GM23338 (cell line): Measurements from ENCODE around the gene EDIL3. TPM values are rescaled to one million over a fixed set of nuclear protein-coding genes. Genes with fewer than 3 reads are reported as not detected.

Experiments used
- ATAC-seq: fragments of 200-7000 bp; cut with Tn5 transposase; 3 replicates; pipeline ENCODE4 v1.9.1; 2020
- DNase-seq: peaks from one replicate; pipeline ENCODE4 v3.0.0-alpha.2; 2015; ENCODE audit warnings: low spot score
- H2AFZ ChIP-seq: fragments of 200-600 bp; sonication (generic); 2 replicates; pipeline ENCODE4 v1.8.0; 2016; ENCODE audit warnings: antibody characterized with exemption, mild to moderate bottlenecking, moderate library complexity
- H3F3A ChIP-seq: fragments of 200-600 bp; sonication (generic); replicated peaks from 2 replicates; pipeline ENCODE4 v1.8.0; 2017; ENCODE audit warnings: antibody characterized with exemption, mixed run types, low read depth
- H3K27ac ChIP-seq: fragments of 200-600 bp; sonication (generic); 2 replicates; pipeline ENCODE4 v1.6.1; 2016; ENCODE audit warnings: low read depth
- H3K27me3 ChIP-seq: fragments of 200-600 bp; sonication (generic); 2 replicates; pipeline ENCODE4 v1.8.0; 2016; ENCODE audit warnings: mild to moderate bottlenecking, mixed run types, moderate library complexity; ENCODE audit not compliant: insufficient read depth
- H3K36me3 ChIP-seq: fragments of 200-600 bp; sonication (generic); 2 replicates; pipeline ENCODE4 v1.8.0; 2016; ENCODE audit warnings: mild to moderate bottlenecking; ENCODE audit not compliant: insufficient read depth
- H3K4me1 ChIP-seq: fragments of 200-600 bp; sonication (generic); 2 replicates; pipeline ENCODE4 v1.8.0; 2016; ENCODE audit warnings: mild to moderate bottlenecking, moderate library complexity; ENCODE audit not compliant: insufficient read depth
- H3K4me2 ChIP-seq: fragments of 200-600 bp; sonication (generic); 2 replicates; pipeline ENCODE4 v1.7.1; 2017; ENCODE audit warnings: mixed run types
- H3K4me3 ChIP-seq: fragments of 200-600 bp; sonication (generic); 2 replicates; pipeline ENCODE4 v1.6.1; 2016; ENCODE audit warnings: mixed run types
- H3K79me2 ChIP-seq: fragments of 200-600 bp; sonication (generic); replicated peaks from 2 replicates; pipeline ENCODE4 v1.8.0; 2017; ENCODE audit warnings: mild to moderate bottlenecking; ENCODE audit not compliant: insufficient read depth
- H3K9me2 ChIP-seq: fragments of 200-600 bp; sonication (generic); 2 replicates; pipeline ENCODE4 v1.8.0; 2017; ENCODE audit not compliant: insufficient read depth
- H4K20me1 ChIP-seq: fragments of 200-600 bp; sonication (generic); replicated peaks from 2 replicates; pipeline ENCODE4 v1.8.0; 2017; ENCODE audit warnings: mild to moderate bottlenecking; ENCODE audit not compliant: insufficient read depth
- H3K27ac Mint-ChIP-seq: 2 replicates; pipeline ENCODE4 v1.8.0; 2020; ENCODE audit warnings: inconsistent platforms, mild to moderate bottlenecking, moderate library complexity, mixed read lengths
- H3K27me3 Mint-ChIP-seq: 3 replicates; pipeline ENCODE4 v1.8.0; 2022; ENCODE audit warnings: low read depth, mild to moderate bottlenecking, moderate library complexity, mixed read lengths, inconsistent platforms; ENCODE audit not compliant: insufficient read depth, poor library complexity
- H3K36me3 Mint-ChIP-seq: 3 replicates; pipeline ENCODE4 v1.8.0; 2021; ENCODE audit warnings: low read depth, mild to moderate bottlenecking, inconsistent platforms, moderate library complexity, mixed read lengths
- H3K4me1 Mint-ChIP-seq: 3 replicates; pipeline ENCODE4 v1.8.0; 2020; ENCODE audit warnings: mild to moderate bottlenecking, inconsistent platforms, mixed read lengths
- H3K4me3 Mint-ChIP-seq: 3 replicates; pipeline ENCODE4 v1.8.0; 2021; ENCODE audit warnings: moderate library complexity, mild to moderate bottlenecking, inconsistent platforms, mixed read lengths
- H3K9me3 Mint-ChIP-seq: 3 replicates; pipeline ENCODE4 v1.8.0; 2020; ENCODE audit warnings: moderate library complexity, mild to moderate bottlenecking, inconsistent platforms, mixed read lengths
- CREB1 ChIP-seq: fragments of 250-450 bp; sonication (Bioruptor Pico); IDR thresholded peaks from 2 replicates; pipeline ENCODE4 v1.5.0; 2020; ENCODE audit warnings: low read depth, mild to moderate bottlenecking, moderate library complexity
- CTCF ChIP-seq, 2 experiments: fragments of 200-600 bp in 1 of 2; sonication (generic) in 1 of 2; conservative IDR thresholded peaks; 2 replicates each; pipeline versions ENCODE4 v1.5.1 to v1.6.1; 2016 to 2017; ENCODE audit warnings: antibody characterized with exemption in 2 of 2, low read depth in 2 of 2, mild to moderate bottlenecking in 2 of 2, moderate library complexity in 1 of 2
- ETS1 ChIP-seq: IDR thresholded peaks from 2 replicates; pipeline ENCODE4 v1.6.1; 2016; ENCODE audit warnings: antibody characterized with exemption
- EZH2 ChIP-seq: fragments of 200-600 bp; sonication (generic); IDR thresholded peaks from one replicate; pipeline ENCODE4 v1.8.0; 2017; ENCODE audit warnings: antibody characterized with exemption, mild to moderate bottlenecking, low read depth; ENCODE audit not compliant: unreplicated experiment
- EZH2phosphoT487 ChIP-seq: fragments of 200-600 bp; sonication (generic); IDR thresholded peaks from one replicate; pipeline ENCODE4 v1.8.1; 2018; ENCODE audit warnings: antibody characterized with exemption; ENCODE audit not compliant: unreplicated experiment
- JUNB ChIP-seq: IDR thresholded peaks from one replicate; pipeline ENCODE4 v1.6.1; 2016; ENCODE audit warnings: antibody characterized with exemption; ENCODE audit not compliant: unreplicated experiment
- NANOG ChIP-seq: IDR thresholded peaks from 2 replicates; pipeline ENCODE4 v1.6.1; 2016; ENCODE audit warnings: antibody characterized with exemption, borderline replicate concordance
- REST ChIP-seq: IDR thresholded peaks from one replicate; pipeline ENCODE4 v1.6.1; 2018; ENCODE audit warnings: antibody characterized with exemption; ENCODE audit not compliant: unreplicated experiment
- ZNF114 ChIP-seq: fragments of 250-450 bp; sonication (Bioruptor Pico); IDR thresholded peaks from 2 replicates; pipeline ENCODE4 v1.5.0; 2020; ENCODE audit warnings: mild to moderate bottlenecking, moderate library complexity
- ZNF331 ChIP-seq: fragments of 250-450 bp; sonication (Bioruptor Pico); IDR thresholded peaks from 2 replicates; pipeline ENCODE4 v1.5.0; 2020; ENCODE audit warnings: low read depth, mild to moderate bottlenecking, moderate library complexity
- polyA plus RNA-seq: library from polyadenylated mRNA; unstranded; fragments of >200 nt; fragmentation: Nextera tagmentation; extraction: Ambion mirVana; gene quantifications from 2 replicates; pipeline ENCODE4 v1.2.1, GENCODE V29; 2016
- total RNA-seq: library from RNA; depleted of rRNA; stranded (reverse); fragments of >200 nt; shearing (Covaris generic); gene quantifications from 2 replicates; pipeline ENCODE4 v1.2.3, GENCODE V29; 2014

Gene EDIL3
- total and polyA plus RNA-seq, 2 experiments from 2014 or later, result 43.3 to 61.9 TPM

- no peak for TF ChIP-seq ZNF114
- no peak for TF ChIP-seq NANOG
- no peak for TF ChIP-seq ETS1
- no peak for TF ChIP-seq CTCF (conservative IDR thresholded peaks at IDR 0.05; ENCODE audit: low read depth in 2 of 2)
- no peak for TF ChIP-seq CREB1 (CRISPR knock-in tag)
These were observed 21.4 kb upstream of the EDIL3 start (continued) for GRCh38 chr5:84406111-84406510.

- H2AFZ ChIP-seq, result no peak overlapping the region
These were observed 19.1 kb upstream of the EDIL3 start for GRCh38 chr5:84403773-84404172.

More at GRCh38 chr5:84403773-84404172, 19.1 kb upstream of the EDIL3 start:
- Histone ChIP-seq H4K20me1 (no peaks in the 10 kb centered on the region), H3K4me3 (no peak overlapping the region), H3F3A (no peaks in the 10 kb centered on the region), H3K79me2 (no peaks in the 10 kb centered on the region), H3K27ac (no peak overlapping the region), H3K36me3 (no peaks in the 10 kb centered on the region), H3K9me2 (0 out of 2 replicates have a peak, but pooled peaks cover 5% of the 10 kb centered on the region), H3K4me2 (no peak overlapping the region), H3K27me3 (no peaks in the 10 kb centered on the region), H3K4me1 (no peaks in the 10 kb centered on the region; the same call in 1 of the 2 replicates)
- Mint-ChIP-seq H3K27me3 (no peaks in the 10 kb centered on the region), H3K9me3 (no peaks in the 10 kb centered on the region), H3K4me3 (no peak overlapping the region), H3K4me1 (peaks cover 4% of the 10 kb centered on the region; the same call in 2 of the 3 replicates), H3K27ac (no peak overlapping the region), H3K36me3 (no peaks in the 10 kb centered on the region)
- DNase-seq (no peak), ATAC-seq (no peak)
- TF ChIP-seq NANOG (no peak), ETS1 (no peak), JUNB (no peak), EZH2phosphoT487 (no peak), ZNF114 (no peak), EZH2 (no peak), ZNF331 (CRISPR knock-in tag) (no peak), REST (no peak)
